ENCODE results near the gene NIN.

Gene NIN

DNA sequence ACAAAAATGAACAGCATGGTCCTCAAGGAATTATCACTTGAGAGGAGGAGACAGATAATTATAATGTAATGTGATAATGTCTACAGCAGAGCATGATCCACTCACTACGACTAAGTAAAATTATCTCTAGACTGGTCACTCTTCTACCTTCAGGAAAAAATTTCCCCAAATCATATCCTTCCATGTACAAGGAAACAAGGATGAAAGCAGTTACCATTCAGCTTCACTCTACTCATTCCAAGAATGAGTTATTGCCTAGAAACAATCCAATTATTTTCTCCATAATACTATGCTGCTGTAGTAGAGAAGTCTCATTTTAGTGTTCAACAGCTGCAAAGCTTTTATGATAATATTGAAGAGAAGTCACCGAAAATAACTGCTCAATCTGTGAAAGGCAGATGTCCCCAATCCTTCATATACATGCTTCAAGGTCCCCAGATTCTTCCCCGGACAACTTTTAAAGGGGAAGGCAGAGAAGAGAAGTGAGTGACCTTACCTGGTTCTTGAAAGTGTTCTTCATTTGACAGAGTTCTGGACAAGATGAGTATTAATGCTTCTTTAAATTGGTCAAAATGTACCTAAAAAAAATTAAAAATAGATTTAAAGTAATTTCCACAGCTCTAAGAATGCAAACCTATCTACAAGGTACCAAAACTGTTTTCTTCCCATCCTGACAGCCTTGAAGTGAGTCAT lies 24.6 kb downstream of the NIN start:
- DNase-seq (ENCODE audit: insufficient read length, low spot score), result no peak
- FAIRE-seq, result no peak
- TF ChIP-seq CTCF (IDR thresholded peaks at IDR 0.05; ENCODE audit: insufficient read depth, missing control alignments), result no peak

GRCh38 chr14:50805396-50805795 lies 25.6 kb downstream of the NIN start:
- DNase-seq (ENCODE audit: insufficient read length, low spot score) (no peak), FAIRE-seq (no peak)
- TF ChIP-seq CTCF (IDR thresholded peaks at IDR 0.05; ENCODE audit: insufficient read depth, missing control alignments), result no peak

- DNase-seq (ENCODE audit: insufficient read length, low spot score), result no peak
- TF ChIP-seq CTCF (IDR thresholded peaks at IDR 0.05; ENCODE audit: insufficient read depth, missing control alignments), result no peak
- FAIRE-seq, result no peak
Observed at GRCh38 chr14:50804181-50804721, 26.7 kb downstream of the NIN start.

GRCh38 chr14:50801706-50802105 lies 29.3 kb downstream of the NIN start:
- DNase-seq (ENCODE audit: insufficient read length, low spot score) (no peak), FAIRE-seq (no peak)
- TF ChIP-seq CTCF (IDR thresholded peaks at IDR 0.05; ENCODE audit: insufficient read depth, missing control alignments), result no peak

DNA sequence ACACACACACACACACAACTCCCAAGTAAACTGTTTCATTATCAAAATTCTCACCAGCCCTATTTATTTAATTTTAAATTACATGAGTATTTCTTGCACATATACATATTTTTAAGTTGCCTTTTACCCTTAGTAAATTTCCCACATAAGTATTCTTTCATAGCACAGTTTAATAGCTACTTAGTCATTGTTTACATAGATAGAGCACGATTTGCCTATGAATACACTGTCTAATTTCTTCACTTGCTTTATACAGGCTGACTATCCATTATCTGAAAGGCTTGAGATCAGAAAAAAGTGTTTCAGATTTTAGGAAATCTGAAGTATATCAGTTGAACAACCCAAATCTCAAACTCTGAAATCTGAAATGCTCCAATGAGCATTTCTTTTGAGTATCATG lies 30.9 kb downstream of the NIN start:
- FAIRE-seq (no peak), DNase-seq (ENCODE audit: insufficient read length, low spot score) (no peak)
- TF ChIP-seq CTCF (IDR thresholded peaks at IDR 0.05; ENCODE audit: insufficient read depth, missing control alignments), result no peak

- DNase-seq (ENCODE audit: insufficient read length, low spot score), result no peak
- TF ChIP-seq CTCF (IDR thresholded peaks at IDR 0.05; ENCODE audit: insufficient read depth, missing control alignments), result no peak
- no peak for FAIRE-seq
Observed at GRCh38 chr14:50798048-50798421, 32.9 kb downstream of the NIN start.

- no peak for DNase-seq (ENCODE audit: insufficient read length, low spot score)
- no peak for FAIRE-seq
Observed at GRCh38 chr14:50797250-50798047, 33.5 kb downstream of the NIN start.

More at GRCh38 chr14:50797250-50798047, 33.5 kb downstream of the NIN start:
- TF ChIP-seq CTCF (IDR thresholded peaks at IDR 0.05; ENCODE audit: insufficient read depth, missing control alignments), result no peak
